ENCODE results near the gene PSAP. TPM values are rescaled to one million over a fixed set of nuclear protein-coding genes. Genes with fewer than 3 reads are reported as not detected.
A peak's percentile ranks its signal among the peaks of the same experiment; 100 is the strongest.

PSAP gene
- total RNA-seq, 3 donors from 2014 or later: 96.4 to 125 (median 97.9) TPM

GRCh38 chr10:71790749-71791440 is 60.2 kb downstream of the PSAP start:
- H3K27me3 Mint-ChIP-seq (ENCODE audit: low read depth): peaks cover 5% of the 10 kb centered on the region
- DNase-seq: no peak

DNA sequence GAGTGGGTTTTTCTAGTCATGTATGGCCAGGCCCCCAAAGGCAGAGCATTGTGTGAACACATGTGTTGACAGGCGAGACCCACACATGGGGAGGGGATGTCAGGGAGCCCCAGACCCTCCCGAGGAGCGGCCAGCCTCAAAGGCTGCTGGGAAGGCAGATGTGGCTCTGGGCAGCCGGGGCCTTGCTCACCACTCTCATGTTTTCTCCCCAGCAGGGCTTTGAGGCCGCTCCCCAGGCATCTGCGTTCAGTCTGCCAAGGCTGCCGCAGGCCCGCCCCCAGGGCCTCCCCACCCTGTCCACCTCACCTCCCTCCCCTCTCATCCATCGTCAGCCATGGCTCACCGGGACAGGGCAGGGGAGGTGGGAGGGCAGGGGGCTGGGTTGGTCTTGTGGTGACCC is 61.2 kb downstream of the PSAP start:
- H3K36me3 Mint-ChIP-seq (ENCODE audit: insufficient read depth): peaks cover 3% of the 10 kb centered on the region
- ATAC-seq (no peak), DNase-seq (no peak)
- peaks cover 3% of the 10 kb centered on the region for H3K4me1 Mint-ChIP-seq (ENCODE audit: low read depth)
- H3K9me3 Mint-ChIP-seq: no peaks in the 10 kb centered on the region
- no peak overlapping the region for H3K4me3 Mint-ChIP-seq
- H3K27me3 Mint-ChIP-seq (ENCODE audit: low read depth): peaks cover 5% of the 10 kb centered on the region

More at GRCh38 chr10:71790749-71791440, 60.2 kb downstream of the PSAP start:
- Mint-ChIP-seq H3K36me3 (ENCODE audit: insufficient read depth) (peaks cover 3% of the 10 kb centered on the region), H3K4me3 (no peak overlapping the region), H3K9me3 (no peaks in the 10 kb centered on the region), H3K4me1 (ENCODE audit: low read depth) (peaks cover 3% of the 10 kb centered on the region)
- ATAC-seq: peak; percentile 37 to 41

DNA sequence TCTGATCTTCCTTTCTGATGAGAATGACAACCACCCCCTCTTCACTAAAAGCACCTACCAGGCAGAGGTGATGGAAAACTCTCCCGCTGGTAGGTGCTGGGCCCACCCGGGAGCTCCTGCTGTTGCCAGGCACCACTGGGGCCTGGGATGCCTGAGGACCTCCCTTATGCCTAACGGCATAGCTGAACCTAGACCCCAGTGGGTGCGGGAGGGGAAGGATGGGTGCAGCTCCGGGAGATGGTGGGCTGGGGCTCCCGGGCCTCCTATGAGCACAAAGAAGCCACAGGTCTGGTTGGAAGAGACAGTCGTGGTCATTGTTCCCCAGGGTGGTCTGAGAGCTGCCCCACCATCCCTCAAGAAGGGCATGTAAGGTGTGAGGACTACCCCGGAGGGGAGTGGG is 62.1 kb downstream of the PSAP start:
- H3K27me3 Mint-ChIP-seq (ENCODE audit: low read depth): peaks cover 5% of the 10 kb centered on the region
- DNase-seq (no peak), ATAC-seq (no peak)
- H3K4me3 Mint-ChIP-seq: no peak overlapping the region
- H3K4me1 Mint-ChIP-seq (ENCODE audit: low read depth): peaks cover 3% of the 10 kb centered on the region
- peaks cover 3% of the 10 kb centered on the region for H3K36me3 Mint-ChIP-seq (ENCODE audit: insufficient read depth)
- H3K9me3 Mint-ChIP-seq: no peaks in the 10 kb centered on the region

GRCh38 chr10:71784679-71785272 is 66.3 kb downstream of the PSAP start:
- no peaks in the 10 kb centered on the region for H3K27me3 Mint-ChIP-seq (ENCODE audit: low read depth)
- H3K9me3 Mint-ChIP-seq: no peaks in the 10 kb centered on the region
- no peaks in the 10 kb centered on the region for H3K4me1 Mint-ChIP-seq (ENCODE audit: low read depth)

GRCh38 chr10:71783917-71784678 is 67.0 kb downstream of the PSAP start:
- Mint-ChIP-seq H3K9me3 (no peaks in the 10 kb centered on the region), H3K36me3 (ENCODE audit: insufficient read depth) (no peaks in the 10 kb centered on the region), H3K27me3 (ENCODE audit: low read depth) (no peaks in the 10 kb centered on the region), H3K4me3 (no peak overlapping the region), H3K4me1 (ENCODE audit: low read depth) (no peaks in the 10 kb centered on the region)
- ATAC-seq (no peak), DNase-seq (no peak)

More at GRCh38 chr10:71784679-71785272, 66.3 kb downstream of the PSAP start:
- DNase-seq (no peak), ATAC-seq (no peak)
- H3K36me3 Mint-ChIP-seq (ENCODE audit: insufficient read depth): no peaks in the 10 kb centered on the region
- H3K4me3 Mint-ChIP-seq: no peak overlapping the region

- Mint-ChIP-seq H3K4me3 (no peak overlapping the region), H3K36me3 (ENCODE audit: insufficient read depth) (no peaks in the 10 kb centered on the region), H3K4me1 (ENCODE audit: low read depth) (no peaks in the 10 kb centered on the region), H3K27me3 (ENCODE audit: low read depth) (no peaks in the 10 kb centered on the region), H3K9me3 (no peaks in the 10 kb centered on the region)
- no peak for DNase-seq
- ATAC-seq: no peak
Measured at GRCh38 chr10:71782917-71783490, 68.0 kb downstream of the PSAP start.

- DNase-seq: no peak
- Mint-ChIP-seq H3K27me3 (ENCODE audit: low read depth) (no peaks in the 10 kb centered on the region), H3K9me3 (no peaks in the 10 kb centered on the region), H3K4me1 (ENCODE audit: low read depth) (no peaks in the 10 kb centered on the region), H3K4me3 (no peak overlapping the region), H3K36me3 (ENCODE audit: insufficient read depth) (no peaks in the 10 kb centered on the region)
- no peak for ATAC-seq
Measured at GRCh38 chr10:71782221-71782916, 68.7 kb downstream of the PSAP start.

GRCh38 chr10:71780719-71781118 is 70.3 kb downstream of the PSAP start:
- H3K36me3 Mint-ChIP-seq (ENCODE audit: insufficient read depth): no peaks in the 10 kb centered on the region
- peaks cover 13% of the 10 kb centered on the region for H3K4me1 Mint-ChIP-seq (ENCODE audit: low read depth)
- H3K9me3 Mint-ChIP-seq: no peaks in the 10 kb centered on the region
- DNase-seq (no peak), ATAC-seq (no peak)
- H3K4me3 Mint-ChIP-seq: no peak overlapping the region
- H3K27me3 Mint-ChIP-seq (ENCODE audit: low read depth): no peaks in the 10 kb centered on the region

- no peaks in the 10 kb centered on the region for H3K27me3 Mint-ChIP-seq (ENCODE audit: low read depth)
- H3K4me1 Mint-ChIP-seq (ENCODE audit: low read depth): peaks cover 18% of the 10 kb centered on the region
- DNase-seq (no peak), ATAC-seq (no peak)
- no peak overlapping the region for H3K4me3 Mint-ChIP-seq
- no peaks in the 10 kb centered on the region for H3K36me3 Mint-ChIP-seq (ENCODE audit: insufficient read depth)
- no peaks in the 10 kb centered on the region for H3K9me3 Mint-ChIP-seq
Measured at GRCh38 chr10:71780156-71780555, 70.9 kb downstream of the PSAP start.

DNA sequence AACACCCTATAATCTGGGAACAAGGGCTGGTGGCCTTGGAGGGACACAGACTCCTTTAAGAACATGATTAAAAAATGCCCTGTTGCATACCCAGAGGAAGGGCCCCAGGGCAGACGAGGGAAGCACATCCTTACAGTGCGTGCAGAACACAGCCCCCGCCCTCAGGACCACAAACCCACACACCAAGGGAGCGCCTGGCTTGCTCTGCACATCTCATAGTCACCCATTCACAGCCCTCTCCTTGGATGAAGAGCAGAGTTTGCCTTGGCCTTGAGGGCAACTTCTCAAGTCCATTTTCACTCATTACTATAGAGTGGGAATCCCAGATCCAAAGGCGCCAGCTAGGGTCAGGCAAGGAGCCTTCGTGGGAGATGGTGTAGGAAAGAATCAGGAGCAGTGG is 71.4 kb downstream of the PSAP start:
- ATAC-seq: no peak
- Mint-ChIP-seq H3K27me3 (ENCODE audit: low read depth) (no peaks in the 10 kb centered on the region), H3K4me3 (no peak overlapping the region), H3K36me3 (ENCODE audit: insufficient read depth) (no peaks in the 10 kb centered on the region), H3K9me3 (no peaks in the 10 kb centered on the region), H3K4me1 (ENCODE audit: low read depth) (peaks cover 20% of the 10 kb centered on the region)
- DNase-seq: no peak

DNA sequence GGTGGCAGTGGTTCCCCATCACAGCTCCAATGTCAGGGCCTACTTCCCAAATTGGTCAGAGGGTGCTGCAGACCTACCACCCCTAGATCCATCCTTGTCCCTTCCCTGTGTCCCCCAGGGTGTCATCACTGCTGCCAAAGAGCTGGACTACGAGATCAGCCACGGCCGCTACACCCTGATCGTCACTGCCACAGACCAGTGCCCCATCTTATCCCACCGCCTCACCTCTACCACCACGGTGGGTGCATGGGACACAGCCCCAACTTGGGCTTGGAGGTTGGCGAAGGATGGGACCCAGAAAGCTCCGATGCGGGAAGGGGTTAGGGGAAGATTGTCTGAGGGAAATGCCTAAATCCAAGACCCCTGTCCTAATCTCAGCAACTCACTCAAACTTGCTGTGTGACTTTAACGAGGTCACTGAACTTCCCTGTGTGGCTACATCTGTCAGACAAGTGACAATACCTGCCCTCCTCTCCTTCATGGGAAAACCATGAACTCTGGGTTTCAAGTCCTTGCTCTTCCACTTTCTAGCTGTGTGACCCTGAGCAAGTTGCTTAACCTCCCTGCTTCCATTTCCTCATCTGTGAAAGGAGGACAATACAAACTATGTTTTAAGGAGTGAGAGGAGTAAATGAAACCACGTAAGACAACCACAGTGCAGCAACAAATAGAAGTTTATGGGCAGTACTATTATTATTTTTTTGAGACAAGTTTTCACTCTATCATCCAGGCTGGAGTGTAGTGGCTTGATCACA is 72.8 kb downstream of the PSAP start:
- Mint-ChIP-seq H3K4me1 (ENCODE audit: low read depth) (peaks cover 32% of the 10 kb centered on the region), H3K36me3 (ENCODE audit: insufficient read depth) (no peaks in the 10 kb centered on the region), H3K4me3 (no peak overlapping the region), H3K27me3 (ENCODE audit: low read depth) (no peaks in the 10 kb centered on the region), H3K9me3 (no peaks in the 10 kb centered on the region)
- no peak for ATAC-seq
- no peak for DNase-seq

- Mint-ChIP-seq H3K4me1 (ENCODE audit: low read depth) (peaks cover 32% of the 10 kb centered on the region), H3K9me3 (no peaks in the 10 kb centered on the region), H3K36me3 (ENCODE audit: insufficient read depth) (peaks cover under 1% of the 10 kb centered on the region), H3K27me3 (ENCODE audit: low read depth) (no peaks in the 10 kb centered on the region), H3K4me3 (no peak overlapping the region)
- ATAC-seq: no peak
- no peak for DNase-seq
Measured at GRCh38 chr10:71777213-71777985, 73.7 kb downstream of the PSAP start.

DNA sequence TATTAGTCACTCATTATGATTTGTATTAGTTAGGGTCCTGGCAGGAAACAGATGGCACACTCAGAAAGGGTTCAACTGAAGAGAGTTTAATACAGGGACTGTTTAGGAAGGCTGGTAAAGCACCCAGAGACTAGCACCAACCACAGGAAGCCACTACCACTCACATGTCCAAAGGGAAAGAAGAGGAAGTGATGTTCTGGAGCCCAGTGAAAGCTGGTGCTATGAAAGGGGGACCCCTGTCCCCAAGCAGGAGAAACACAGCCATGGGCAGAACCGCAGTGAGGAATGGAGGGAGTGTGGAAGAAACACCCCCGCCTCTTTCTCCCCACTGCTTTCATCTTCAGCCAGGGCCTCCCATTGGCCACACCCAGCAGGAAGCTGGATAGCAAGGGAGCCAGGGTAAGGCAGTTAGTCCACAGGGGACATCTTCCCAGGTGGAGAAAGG is 74.5 kb downstream of the PSAP start:
- ATAC-seq (no peak), DNase-seq (no peak)
- H3K27me3 Mint-ChIP-seq (ENCODE audit: low read depth): no peaks in the 10 kb centered on the region
- peaks cover 10% of the 10 kb centered on the region for H3K36me3 Mint-ChIP-seq (ENCODE audit: insufficient read depth)
- no peaks in the 10 kb centered on the region for H3K9me3 Mint-ChIP-seq
- H3K4me1 Mint-ChIP-seq (ENCODE audit: low read depth): peaks cover 37% of the 10 kb centered on the region
- no peak overlapping the region for H3K4me3 Mint-ChIP-seq
